OCI-LY1 (cell line): ENCODE results near the gene LIFR.

Source experiments
- EZH2 ChIP-seq: fragments of 200-600 bp; sonication (generic), shearing (Covaris generic); IDR thresholded peaks from 2 replicates; pipeline ENCODE4 v1.8.0; 2017; ENCODE audit warnings: borderline replicate concordance, mixed run types, mild to moderate bottlenecking, antibody characterized with exemption, low read length, moderate library complexity, mixed read lengths
- TF ChIP-seq, protein P1 (sequence below): fragments of 200-600 bp; sonication (generic), shearing (Covaris generic); IDR thresholded peaks from 2 replicates; pipeline ENCODE4 v1.5.1; 2017; ENCODE audit warnings: mild to moderate bottlenecking, antibody characterized with exemption, low read length, moderate library complexity, mixed read lengths

DNA sequence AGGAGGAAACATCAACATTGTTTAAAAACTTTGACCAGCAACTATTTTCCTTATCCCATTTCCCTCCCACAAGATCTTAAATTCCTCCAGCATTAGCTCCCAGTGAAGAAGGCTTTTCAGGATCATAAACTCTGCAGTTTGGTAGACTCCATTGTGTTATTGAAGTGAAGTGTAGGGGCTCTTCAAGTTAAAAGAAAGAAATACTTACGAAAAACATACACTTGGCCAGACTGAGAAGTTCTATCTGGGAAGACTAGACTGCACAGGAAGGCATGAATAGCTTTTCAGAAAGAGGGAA is 22.3 kb downstream of the LIFR start:
- TF ChIP-seq, protein P1, sequence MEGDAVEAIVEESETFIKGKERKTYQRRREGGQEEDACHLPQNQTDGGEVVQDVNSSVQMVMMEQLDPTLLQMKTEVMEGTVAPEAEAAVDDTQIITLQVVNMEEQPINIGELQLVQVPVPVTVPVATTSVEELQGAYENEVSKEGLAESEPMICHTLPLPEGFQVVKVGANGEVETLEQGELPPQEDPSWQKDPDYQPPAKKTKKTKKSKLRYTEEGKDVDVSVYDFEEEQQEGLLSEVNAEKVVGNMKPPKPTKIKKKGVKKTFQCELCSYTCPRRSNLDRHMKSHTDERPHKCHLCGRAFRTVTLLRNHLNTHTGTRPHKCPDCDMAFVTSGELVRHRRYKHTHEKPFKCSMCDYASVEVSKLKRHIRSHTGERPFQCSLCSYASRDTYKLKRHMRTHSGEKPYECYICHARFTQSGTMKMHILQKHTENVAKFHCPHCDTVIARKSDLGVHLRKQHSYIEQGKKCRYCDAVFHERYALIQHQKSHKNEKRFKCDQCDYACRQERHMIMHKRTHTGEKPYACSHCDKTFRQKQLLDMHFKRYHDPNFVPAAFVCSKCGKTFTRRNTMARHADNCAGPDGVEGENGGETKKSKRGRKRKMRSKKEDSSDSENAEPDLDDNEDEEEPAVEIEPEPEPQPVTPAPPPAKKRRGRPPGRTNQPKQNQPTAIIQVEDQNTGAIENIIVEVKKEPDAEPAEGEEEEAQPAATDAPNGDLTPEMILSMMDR, result no peak
- TF ChIP-seq EZH2, result no peak
